Astrocyte of the spinal cord (primary cell): Measurements from ENCODE around the gene CACNA1I.

ENCODE experiments used
- DNase-seq: peaks from one replicate; pipeline ENCODE4 v3.0.0; 2011; ENCODE audit warnings: low read depth, low spot score
- H3K4me3 ChIP-seq: 2 replicates; pipeline ENCODE4 v1.5.1; 2011; ENCODE audit warnings: low read depth, mild to moderate bottlenecking, low read length, moderate library complexity
- in situ Hi-C: cut with HindIII; loops from 2 replicates; pipeline ENCODE4 v1.10.0; 2017; ENCODE audit warnings: low sequenced_read_pairs
- TF ChIP-seq, protein P1 (sequence below): IDR thresholded peaks from 2 replicates; pipeline ENCODE4 v1.5.1; 2012; ENCODE audit warnings: low read depth, mild to moderate bottlenecking, low read length, inconsistent platforms

The CACNA1I gene

GRCh38 chr22:39718206-39718605, 147.7 kb downstream of the CACNA1I start:
- H3K4me3 ChIP-seq = no peak overlapping the region
- in situ Hi-C loops = no loop called here
- TF ChIP-seq, protein P1, sequence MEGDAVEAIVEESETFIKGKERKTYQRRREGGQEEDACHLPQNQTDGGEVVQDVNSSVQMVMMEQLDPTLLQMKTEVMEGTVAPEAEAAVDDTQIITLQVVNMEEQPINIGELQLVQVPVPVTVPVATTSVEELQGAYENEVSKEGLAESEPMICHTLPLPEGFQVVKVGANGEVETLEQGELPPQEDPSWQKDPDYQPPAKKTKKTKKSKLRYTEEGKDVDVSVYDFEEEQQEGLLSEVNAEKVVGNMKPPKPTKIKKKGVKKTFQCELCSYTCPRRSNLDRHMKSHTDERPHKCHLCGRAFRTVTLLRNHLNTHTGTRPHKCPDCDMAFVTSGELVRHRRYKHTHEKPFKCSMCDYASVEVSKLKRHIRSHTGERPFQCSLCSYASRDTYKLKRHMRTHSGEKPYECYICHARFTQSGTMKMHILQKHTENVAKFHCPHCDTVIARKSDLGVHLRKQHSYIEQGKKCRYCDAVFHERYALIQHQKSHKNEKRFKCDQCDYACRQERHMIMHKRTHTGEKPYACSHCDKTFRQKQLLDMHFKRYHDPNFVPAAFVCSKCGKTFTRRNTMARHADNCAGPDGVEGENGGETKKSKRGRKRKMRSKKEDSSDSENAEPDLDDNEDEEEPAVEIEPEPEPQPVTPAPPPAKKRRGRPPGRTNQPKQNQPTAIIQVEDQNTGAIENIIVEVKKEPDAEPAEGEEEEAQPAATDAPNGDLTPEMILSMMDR = no peak

DNA sequence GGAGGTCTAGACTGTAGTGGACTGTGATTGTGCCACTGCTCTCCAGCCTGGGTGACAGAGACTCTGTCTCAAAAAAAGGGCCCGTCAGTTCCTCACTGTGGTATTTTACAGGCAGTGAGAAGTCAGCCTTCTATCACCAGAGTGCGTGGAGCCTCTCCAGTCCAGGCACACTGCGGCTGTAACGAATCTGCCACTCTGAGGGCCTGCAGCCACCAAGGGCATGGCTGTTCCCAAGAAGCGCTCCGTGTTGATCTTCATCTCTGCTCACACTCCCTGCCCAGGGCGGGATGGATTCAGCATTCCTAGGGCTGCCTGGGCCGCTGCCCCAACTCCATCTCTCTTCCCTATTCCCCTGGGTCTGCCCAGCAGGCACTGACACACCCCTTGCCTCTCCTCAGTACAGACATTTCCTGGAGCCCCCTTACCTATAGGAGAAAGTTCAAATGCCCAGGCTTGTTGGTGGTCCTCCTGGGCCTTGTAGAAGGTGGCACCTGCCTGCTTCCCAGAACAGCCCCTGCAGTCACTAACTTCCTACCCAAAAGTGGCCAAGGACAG, 148.4 kb downstream of the CACNA1I start:
- TF ChIP-seq, protein P1 = no peak
- DNase-seq = no peak
- no peak overlapping the region for H3K4me3 ChIP-seq
- in situ Hi-C loops = no loop called here

More at GRCh38 chr22:39718206-39718605, 147.7 kb downstream of the CACNA1I start:
- no peak for DNase-seq

GRCh38 chr22:39719559-39720450, 149.3 kb downstream of the CACNA1I start:
- TF ChIP-seq, protein P1 = no peak
- in situ Hi-C loops = no loop called here
- peak; percentile 2 for DNase-seq
- no peak overlapping the region for H3K4me3 ChIP-seq

GRCh38 chr22:39721206-39722031, 150.9 kb downstream of the CACNA1I start:
- TF ChIP-seq, protein P1 = no peak
- no peak overlapping the region for H3K4me3 ChIP-seq
- in situ Hi-C loops = no loop called here
- DNase-seq = no peak

DNA sequence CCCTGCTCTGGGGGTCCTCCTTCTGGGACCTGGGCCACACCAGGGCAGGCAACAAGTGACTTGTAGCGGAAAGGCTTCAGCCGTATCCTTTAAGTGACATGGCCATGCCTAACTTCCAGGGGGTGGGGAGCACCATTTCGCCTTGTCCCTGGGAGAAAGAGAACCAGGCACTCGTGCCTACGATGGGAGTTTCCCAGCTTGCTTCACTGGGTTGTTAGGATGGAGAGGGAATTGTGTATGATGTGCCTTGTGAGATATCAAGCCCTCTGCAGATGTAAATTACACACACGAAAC, 151.4 kb downstream of the CACNA1I start:
- no peak overlapping the region for H3K4me3 ChIP-seq
- TF ChIP-seq, protein P1 = no peak
- DNase-seq = no peak
- in situ Hi-C loops = no loop called here

DNA sequence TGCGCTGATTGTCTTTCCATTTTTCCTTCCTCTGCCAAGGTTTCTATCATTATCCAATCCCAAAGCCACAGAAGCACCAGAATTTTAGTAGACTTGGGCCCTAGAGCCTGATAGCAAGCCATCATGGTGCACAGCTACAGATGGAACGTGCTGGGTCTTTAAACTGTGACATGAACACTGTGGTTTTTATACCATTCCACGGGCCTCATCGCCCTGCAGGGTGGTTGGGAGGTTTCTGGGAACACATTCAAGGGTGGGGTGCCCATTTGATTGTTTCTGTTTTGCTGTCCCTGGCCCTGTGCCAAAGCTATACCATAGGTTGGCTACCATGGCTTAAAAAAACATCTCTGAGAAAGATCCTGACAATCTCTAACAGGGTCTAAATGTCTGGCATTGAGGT, 151.9 kb downstream of the CACNA1I start:
- no peak for DNase-seq
- in situ Hi-C loops = no loop called here
- TF ChIP-seq, protein P1 = no peak
- H3K4me3 ChIP-seq = no peak overlapping the region
